HG02973 (cell line): Measurements from ENCODE around the gene ZDHHC19.
"Not testable (repeated sequence)": the region's sequence is repeated elsewhere in the genome, so short reads cannot be mapped to it uniquely, and the experiment has no call there.

Experiments
- ATAC-seq: cut with Tn5 transposase; IDR thresholded peaks from one replicate; pipeline ENCODE4 v1.9.1; 2021; ENCODE audit warnings: moderate library complexity; ENCODE audit not compliant: unreplicated experiment

ZDHHC19 gene

GRCh38 chr3:196225763-196226364 is 14.7 kb upstream of the ZDHHC19 start:
- no peak for ATAC-seq

- ATAC-seq, result no peak
These were observed 13.9 kb upstream of the ZDHHC19 start for GRCh38 chr3:196225086-196225485.

GRCh38 chr3:196222876-196223595 is 11.8 kb upstream of the ZDHHC19 start:
- no peak for ATAC-seq

- no peak for ATAC-seq
These were observed 9.8 kb upstream of the ZDHHC19 start for GRCh38 chr3:196220991-196221390.

GRCh38 chr3:196220587-196220986 is 9.4 kb upstream of the ZDHHC19 start:
- no peak for ATAC-seq

- ATAC-seq, result no peak
These were observed 8.7 kb upstream of the ZDHHC19 start for GRCh38 chr3:196219970-196220311.

- ATAC-seq, result peak; percentile 74
These were observed 8.2 kb upstream of the ZDHHC19 start for GRCh38 chr3:196219194-196219969.

GRCh38 chr3:196218155-196218712 is 7.0 kb upstream of the ZDHHC19 start:
- ATAC-seq, result no peak

GRCh38 chr3:196217307-196218154 is 6.3 kb upstream of the ZDHHC19 start:
- no peak for ATAC-seq

- ATAC-seq, result no peak
These were observed 5.5 kb upstream of the ZDHHC19 start for GRCh38 chr3:196216681-196217211.

GRCh38 chr3:196216089-196216564 is 4.9 kb upstream of the ZDHHC19 start, which contains the start of gene SLC51A:
SLC51A (plus strand) TSS chr3:196216534; CDS start chr3:196216713, 179 bp downstream.
- no peak for ATAC-seq

- no peak for ATAC-seq
These were observed 4.4 kb upstream of the ZDHHC19 start for GRCh38 chr3:196215493-196216020.

GRCh38 chr3:196214783-196215441 is 3.7 kb upstream of the ZDHHC19 start:
- no peak for ATAC-seq

GRCh38 chr3:196209944-196210672 is 1.1 kb downstream of the ZDHHC19 start:
- ATAC-seq, result not testable (repeated sequence)

GRCh38 chr3:196208942-196209695 is 2.1 kb downstream of the ZDHHC19 start:
- ATAC-seq, result no peak

GRCh38 chr3:196207833-196208607 is 3.2 kb downstream of the ZDHHC19 start:
- ATAC-seq, result no peak

- ATAC-seq, result no peak
These were observed 3.9 kb downstream of the ZDHHC19 start for GRCh38 chr3:196207159-196207832.
